HG03558 (cell line): ENCODE data around the gene COMMD1.
"Not testable (repeated sequence)": the region's sequence is repeated elsewhere in the genome, so short reads cannot be mapped to it uniquely, and the experiment has no call there.

ENCODE experiments used
- ATAC-seq: cut with Tn5 transposase; IDR thresholded peaks from one replicate; pipeline ENCODE4 v1.9.1; 2021; ENCODE audit warnings: moderate number of reproducible peaks; ENCODE audit not compliant: unreplicated experiment; ENCODE audit errors: extremely low read depth

COMMD1 gene

GRCh38 chr2:62010632-62011256 is 105.3 kb downstream of the COMMD1 start:
- ATAC-seq: no peak

- ATAC-seq: no peak
Measured at GRCh38 chr2:62013641-62014040, 108.2 kb downstream of the COMMD1 start.

- ATAC-seq: no peak
Measured at GRCh38 chr2:62014102-62014501, 108.6 kb downstream of the COMMD1 start.

- ATAC-seq: no peak
Measured at GRCh38 chr2:62016957-62017356, 111.5 kb downstream of the COMMD1 start.

GRCh38 chr2:62029910-62030309 is 124.4 kb downstream of the COMMD1 start:
- ATAC-seq: no peak

- no peak for ATAC-seq
Measured at GRCh38 chr2:62030902-62031301, 125.4 kb downstream of the COMMD1 start.

- no peak for ATAC-seq
Measured at GRCh38 chr2:62032096-62032495, 126.6 kb downstream of the COMMD1 start.

- no peak for ATAC-seq
Measured at GRCh38 chr2:62034715-62035114, 129.2 kb downstream of the COMMD1 start.

- ATAC-seq: no peak
Measured at GRCh38 chr2:62036229-62036628, 130.8 kb downstream of the COMMD1 start.

GRCh38 chr2:62036761-62037250 is 131.3 kb downstream of the COMMD1 start:
- no peak for ATAC-seq

- ATAC-seq: peak; percentile 87
Measured at GRCh38 chr2:62038975-62039771, 133.7 kb downstream of the COMMD1 start.

GRCh38 chr2:62040926-62041325 is 135.5 kb downstream of the COMMD1 start:
- no peak for ATAC-seq

GRCh38 chr2:62041701-62042385 is 136.4 kb downstream of the COMMD1 start:
- not testable (repeated sequence) for ATAC-seq

- ATAC-seq: no peak
Measured at GRCh38 chr2:62042400-62042799, 136.9 kb downstream of the COMMD1 start.

GRCh38 chr2:62042944-62043343 is 137.5 kb downstream of the COMMD1 start:
- ATAC-seq: no peak

- no peak for ATAC-seq
Measured at GRCh38 chr2:62045017-62045543, 139.6 kb downstream of the COMMD1 start.

GRCh38 chr2:62046141-62046540 is 140.7 kb downstream of the COMMD1 start:
- ATAC-seq: no peak

- no peak for ATAC-seq
Measured at GRCh38 chr2:62050456-62051045, 145.1 kb downstream of the COMMD1 start.

- no peak for ATAC-seq
Measured at GRCh38 chr2:62054029-62054791, 148.7 kb downstream of the COMMD1 start.
